K562 (cell line): ENCODE measurements around the gene GRWD1. TPM values are rescaled to one million over a fixed set of nuclear protein-coding genes. Genes with fewer than 3 reads are reported as not detected.

Source experiments
- COPS2 ChIP-seq: fragments of 450-650 bp; conservative IDR thresholded peaks from 2 replicates; pipeline ENCODE4 v1.6.1; 2016; ENCODE audit warnings: mild to moderate bottlenecking, moderate library complexity
- CREB5 ChIP-seq: fragments of 250-450 bp; sonication (Bioruptor Pico); IDR thresholded peaks from 2 replicates; pipeline ENCODE4 v1.5.0; 2020; ENCODE audit warnings: mild to moderate bottlenecking
- GTF2F1 ChIP-seq: IDR thresholded peaks from 2 replicates; pipeline ENCODE4 v1.6.1; 2011; ENCODE audit warnings: low read depth, low read length, improper control_type of control experiment
- MCM5 ChIP-seq: fragments of 450-650 bp; IDR thresholded peaks from 2 replicates; pipeline ENCODE4 v1.6.1; 2016; ENCODE audit warnings: low read depth
- NELFE ChIP-seq: IDR thresholded peaks from 2 replicates; pipeline ENCODE4 v1.6.1; 2011; ENCODE audit warnings: mild to moderate bottlenecking; ENCODE audit not compliant: insufficient read depth, insufficient read length
- POLR2G ChIP-seq: fragments of 200-400 bp; formaldehyde crosslinking; IDR thresholded peaks from 2 replicates; pipeline ENCODE4 v1.6.1; 2017; ENCODE audit warnings: low read depth, mild to moderate bottlenecking, antibody characterized with exemption, low read length, moderate library complexity
- ZFP36 ChIP-seq: fragments of 150-350 bp; IDR thresholded peaks from 2 replicates; pipeline ENCODE4 v1.6.1; 2018; ENCODE audit warnings: low read length, low read depth; ENCODE audit not compliant: partially characterized antibody
- ZNF277 ChIP-seq: fragments of 250-450 bp; sonication (Bioruptor Pico); IDR thresholded peaks from 2 replicates; pipeline ENCODE4 v1.8.0; 2022; ENCODE audit warnings: inconsistent platforms, mild to moderate bottlenecking, moderate library complexity, borderline replicate concordance
- ZNF561 ChIP-seq: fragments of 450-650 bp; formaldehyde crosslinking; conservative IDR thresholded peaks from 2 replicates; pipeline ENCODE4 v1.4.0; 2020; ENCODE audit warnings: mild to moderate bottlenecking, moderate library complexity
- polyA plus RNA-seq, 8 experiments: library from polyadenylated mRNA; depleted of rRNA in 4 of 8; stranded (reverse) in 5 of 8; unstranded in 3 of 8; fragments of >200 nt; fragmentation: Nextera tagmentation in 2 of 8; fragmentation: Illumina TruSeq in 1 of 8; extraction: Ambion mirVana in 2 of 8; extraction: Trizol in 1 of 8; gene quantifications; 2 replicates each; pipeline versions ENCODE4 v1.2.1 to v1.2.3, GENCODE V29; 2011 to 2014; ENCODE audit warnings: inconsistent platforms in 1 of 8, missing spikeins in 1 of 8
- total RNA-seq, 7 experiments: library from RNA; depleted of rRNA in 6 of 7; stranded (reverse); fragments of >200 nt in 6 of 7; fragmentation: Illumina TruSeq in 2 of 7; extraction: Trizol in 2 of 7; gene quantifications; 2 replicates each; pipeline versions ENCODE4 v1.2.1 to v1.2.3, GENCODE V29; 2011 to 2021; ENCODE audit warnings: low replicate concordance in 1 of 7
- TF ChIP-seq, protein P1 (sequence below): fragments of 450-650 bp; IDR thresholded peaks from 2 replicates; pipeline ENCODE4 v1.6.1; 2016; ENCODE audit warnings: mild to moderate bottlenecking, moderate library complexity
- TF ChIP-seq, protein P2 (sequence below), 2 experiments: fragments of 250-450 bp in 1 of 2; fragments of 450-650 bp in 1 of 2; sonication (Bioruptor Pico) in 1 of 2; IDR thresholded peaks; 2 replicates each; pipeline versions ENCODE4 v1.6.1 to v1.8.0; 2016 to 2021; ENCODE audit warnings: mild to moderate bottlenecking in 2 of 2, moderate library complexity in 2 of 2, missing compliant biosample characterization in 1 of 2, missing genetic modification characterization in 1 of 2

The GRWD1 gene
- total and polyA plus RNA-seq, 9 of the 15 experiments (the other 6 are each of a cell fraction or from before 2014, with no cell fraction given): 1.5 to 87.2 (median 24.5) TPM

GRCh38 chr19:48501494-48502349 lies 55.9 kb downstream of the GRWD1 start (continued):
- TF ChIP-seq ZNF277 (CRISPR knock-in tag): no peak
- TF ChIP-seq, protein P1, sequence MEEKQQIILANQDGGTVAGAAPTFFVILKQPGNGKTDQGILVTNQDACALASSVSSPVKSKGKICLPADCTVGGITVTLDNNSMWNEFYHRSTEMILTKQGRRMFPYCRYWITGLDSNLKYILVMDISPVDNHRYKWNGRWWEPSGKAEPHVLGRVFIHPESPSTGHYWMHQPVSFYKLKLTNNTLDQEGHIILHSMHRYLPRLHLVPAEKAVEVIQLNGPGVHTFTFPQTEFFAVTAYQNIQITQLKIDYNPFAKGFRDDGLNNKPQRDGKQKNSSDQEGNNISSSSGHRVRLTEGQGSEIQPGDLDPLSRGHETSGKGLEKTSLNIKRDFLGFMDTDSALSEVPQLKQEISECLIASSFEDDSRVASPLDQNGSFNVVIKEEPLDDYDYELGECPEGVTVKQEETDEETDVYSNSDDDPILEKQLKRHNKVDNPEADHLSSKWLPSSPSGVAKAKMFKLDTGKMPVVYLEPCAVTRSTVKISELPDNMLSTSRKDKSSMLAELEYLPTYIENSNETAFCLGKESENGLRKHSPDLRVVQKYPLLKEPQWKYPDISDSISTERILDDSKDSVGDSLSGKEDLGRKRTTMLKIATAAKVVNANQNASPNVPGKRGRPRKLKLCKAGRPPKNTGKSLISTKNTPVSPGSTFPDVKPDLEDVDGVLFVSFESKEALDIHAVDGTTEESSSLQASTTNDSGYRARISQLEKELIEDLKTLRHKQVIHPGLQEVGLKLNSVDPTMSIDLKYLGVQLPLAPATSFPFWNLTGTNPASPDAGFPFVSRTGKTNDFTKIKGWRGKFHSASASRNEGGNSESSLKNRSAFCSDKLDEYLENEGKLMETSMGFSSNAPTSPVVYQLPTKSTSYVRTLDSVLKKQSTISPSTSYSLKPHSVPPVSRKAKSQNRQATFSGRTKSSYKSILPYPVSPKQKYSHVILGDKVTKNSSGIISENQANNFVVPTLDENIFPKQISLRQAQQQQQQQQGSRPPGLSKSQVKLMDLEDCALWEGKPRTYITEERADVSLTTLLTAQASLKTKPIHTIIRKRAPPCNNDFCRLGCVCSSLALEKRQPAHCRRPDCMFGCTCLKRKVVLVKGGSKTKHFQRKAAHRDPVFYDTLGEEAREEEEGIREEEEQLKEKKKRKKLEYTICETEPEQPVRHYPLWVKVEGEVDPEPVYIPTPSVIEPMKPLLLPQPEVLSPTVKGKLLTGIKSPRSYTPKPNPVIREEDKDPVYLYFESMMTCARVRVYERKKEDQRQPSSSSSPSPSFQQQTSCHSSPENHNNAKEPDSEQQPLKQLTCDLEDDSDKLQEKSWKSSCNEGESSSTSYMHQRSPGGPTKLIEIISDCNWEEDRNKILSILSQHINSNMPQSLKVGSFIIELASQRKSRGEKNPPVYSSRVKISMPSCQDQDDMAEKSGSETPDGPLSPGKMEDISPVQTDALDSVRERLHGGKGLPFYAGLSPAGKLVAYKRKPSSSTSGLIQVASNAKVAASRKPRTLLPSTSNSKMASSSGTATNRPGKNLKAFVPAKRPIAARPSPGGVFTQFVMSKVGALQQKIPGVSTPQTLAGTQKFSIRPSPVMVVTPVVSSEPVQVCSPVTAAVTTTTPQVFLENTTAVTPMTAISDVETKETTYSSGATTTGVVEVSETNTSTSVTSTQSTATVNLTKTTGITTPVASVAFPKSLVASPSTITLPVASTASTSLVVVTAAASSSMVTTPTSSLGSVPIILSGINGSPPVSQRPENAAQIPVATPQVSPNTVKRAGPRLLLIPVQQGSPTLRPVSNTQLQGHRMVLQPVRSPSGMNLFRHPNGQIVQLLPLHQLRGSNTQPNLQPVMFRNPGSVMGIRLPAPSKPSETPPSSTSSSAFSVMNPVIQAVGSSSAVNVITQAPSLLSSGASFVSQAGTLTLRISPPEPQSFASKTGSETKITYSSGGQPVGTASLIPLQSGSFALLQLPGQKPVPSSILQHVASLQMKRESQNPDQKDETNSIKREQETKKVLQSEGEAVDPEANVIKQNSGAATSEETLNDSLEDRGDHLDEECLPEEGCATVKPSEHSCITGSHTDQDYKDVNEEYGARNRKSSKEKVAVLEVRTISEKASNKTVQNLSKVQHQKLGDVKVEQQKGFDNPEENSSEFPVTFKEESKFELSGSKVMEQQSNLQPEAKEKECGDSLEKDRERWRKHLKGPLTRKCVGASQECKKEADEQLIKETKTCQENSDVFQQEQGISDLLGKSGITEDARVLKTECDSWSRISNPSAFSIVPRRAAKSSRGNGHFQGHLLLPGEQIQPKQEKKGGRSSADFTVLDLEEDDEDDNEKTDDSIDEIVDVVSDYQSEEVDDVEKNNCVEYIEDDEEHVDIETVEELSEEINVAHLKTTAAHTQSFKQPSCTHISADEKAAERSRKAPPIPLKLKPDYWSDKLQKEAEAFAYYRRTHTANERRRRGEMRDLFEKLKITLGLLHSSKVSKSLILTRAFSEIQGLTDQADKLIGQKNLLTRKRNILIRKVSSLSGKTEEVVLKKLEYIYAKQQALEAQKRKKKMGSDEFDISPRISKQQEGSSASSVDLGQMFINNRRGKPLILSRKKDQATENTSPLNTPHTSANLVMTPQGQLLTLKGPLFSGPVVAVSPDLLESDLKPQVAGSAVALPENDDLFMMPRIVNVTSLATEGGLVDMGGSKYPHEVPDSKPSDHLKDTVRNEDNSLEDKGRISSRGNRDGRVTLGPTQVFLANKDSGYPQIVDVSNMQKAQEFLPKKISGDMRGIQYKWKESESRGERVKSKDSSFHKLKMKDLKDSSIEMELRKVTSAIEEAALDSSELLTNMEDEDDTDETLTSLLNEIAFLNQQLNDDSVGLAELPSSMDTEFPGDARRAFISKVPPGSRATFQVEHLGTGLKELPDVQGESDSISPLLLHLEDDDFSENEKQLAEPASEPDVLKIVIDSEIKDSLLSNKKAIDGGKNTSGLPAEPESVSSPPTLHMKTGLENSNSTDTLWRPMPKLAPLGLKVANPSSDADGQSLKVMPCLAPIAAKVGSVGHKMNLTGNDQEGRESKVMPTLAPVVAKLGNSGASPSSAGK: no peak
- TF ChIP-seq CREB5: no peak
- TF ChIP-seq POLR2G: no peak; the same call in none of the 2 replicates
- no peak for TF ChIP-seq MCM5
- TF ChIP-seq, protein P2, sequence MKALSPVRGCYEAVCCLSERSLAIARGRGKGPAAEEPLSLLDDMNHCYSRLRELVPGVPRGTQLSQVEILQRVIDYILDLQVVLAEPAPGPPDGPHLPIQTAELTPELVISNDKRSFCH (CRISPR knock-in tag; IDR thresholded peaks at IDR 0.05): no peak
- TF ChIP-seq, protein P2 (tag; IDR thresholded peaks at IDR 0.05): 0 out of 2 replicates have a peak, but pooled peaks have one; percentile 24
- no peak for TF ChIP-seq NELFE
- no peak for TF ChIP-seq GTF2F1
- TF ChIP-seq COPS2: no peak
- TF ChIP-seq ZNF561 (CRISPR knock-in tag): no peak
- TF ChIP-seq ZFP36: peak; percentile 63
